ENCODE data around the gene RELN. TPM values are rescaled to one million over a fixed set of nuclear protein-coding genes. Genes with fewer than 3 reads are reported as not detected.

Gene RELN
- total RNA-seq, 1 experiment from 2014 or later, result 0.02 TPM

- Histone ChIP-seq H3K23me2 (ENCODE audit: insufficient read length, low read depth, low read length, poor library complexity, severe bottlenecking) (no peaks in the 10 kb centered on the region), H3K27ac (ENCODE audit: insufficient read length, low read depth, low read length) (no peak overlapping the region)
- H3K9me3 Mint-ChIP-seq, result no peaks in the 10 kb centered on the region
Measured at GRCh38 chr7:103656221-103656620, 333.2 kb downstream of the RELN start.

More at GRCh38 chr7:103656221-103656620, 333.2 kb downstream of the RELN start:
- Histone ChIP-seq H3K79me1 (ENCODE audit: insufficient read depth, low read depth, low read length, poor library complexity, severe bottlenecking) (no peaks in the 10 kb centered on the region), H3K9ac (ENCODE audit: extremely low read depth, insufficient read length, low read length) (no peak overlapping the region), H3K27me3 (ENCODE audit: insufficient read depth, low read length) (no peaks in the 10 kb centered on the region), H3T11ph (ENCODE audit: low read length) (no peak overlapping the region), H4K8ac (replicated peaks; ENCODE audit: insufficient read length, low read depth, low read length) (no peak overlapping the region), H3K4me1 (ENCODE audit: insufficient read depth, low read length) (no peaks in the 10 kb centered on the region), H3K79me2 (ENCODE audit: insufficient read depth, low read length) (no peaks in the 10 kb centered on the region), H3K18ac (ENCODE audit: insufficient read length, low read depth, low read length) (no peak overlapping the region), H3K56ac (ENCODE audit: insufficient read length, low read depth, low read length) (no peak overlapping the region), H3K23ac (ENCODE audit: insufficient read length, low read depth, low read length) (no peak overlapping the region), H2BK120ac (ENCODE audit: low read depth, low read length, poor library complexity, severe bottlenecking) (no peak overlapping the region), H2BK5ac (ENCODE audit: insufficient read length, low read length) (no peak overlapping the region), H3K4ac (ENCODE audit: low read depth, low read length) (no peak overlapping the region), H4K20me1 (ENCODE audit: control insufficient read depth, insufficient read depth, insufficient read length) (no peaks in the 10 kb centered on the region), H2BK20ac (ENCODE audit: low read depth, low read length, poor library complexity, severe bottlenecking) (no peak overlapping the region), H3K14ac (ENCODE audit: insufficient read depth, low read length) (no peak overlapping the region), H2AK5ac (ENCODE audit: insufficient read length, low read length) (no peak overlapping the region), H2BK12ac (ENCODE audit: insufficient read length, low read depth, low read length) (no peak overlapping the region), H3K9me3 (ENCODE audit: control insufficient read depth, low read depth, low read length) (no peaks in the 10 kb centered on the region), H3K4me2 (ENCODE audit: insufficient read depth, insufficient read length, low read length) (no peak overlapping the region), H4K91ac (ENCODE audit: insufficient read length, low read depth, low read length) (no peak overlapping the region), H4K5ac (ENCODE audit: insufficient read length, low read depth, low read length) (no peak overlapping the region), H2AFZ (ENCODE audit: low read length) (no peak overlapping the region), H2BK15ac (ENCODE audit: low read depth, low read length) (no peak overlapping the region)
- DNase-seq, result no peak
- Mint-ChIP-seq H3K27me3 (ENCODE audit: low read depth) (no peaks in the 10 kb centered on the region; the same call in 1 of the 2 replicates), H3K4me3 (no peak overlapping the region), H3K27ac (no peak overlapping the region), H3K36me3 (ENCODE audit: insufficient read depth in 1 of 3, low read depth in 3 of 3) (no peaks in the 10 kb centered on the region), H3K4me1 (peaks cover 10 to 16% of the 10 kb centered on the region in 2 experiments; a peak in 3 of 4 replicates)
- TF ChIP-seq CTCF (conservative IDR thresholded peaks at IDR 0.05), result no peak

All from H9 (cell line).